H4 (cell line): Measurements from ENCODE around the gene SLC8A3. TPM values are rescaled to one million over a fixed set of nuclear protein-coding genes. Genes with fewer than 3 reads are reported as not detected.

Experiments used
- DNase-seq: peaks from one replicate; pipeline ENCODE4 v3.0.0-alpha.2; 2015; ENCODE audit warnings: low spot score
- total RNA-seq: library from RNA; depleted of rRNA; stranded (reverse); fragments of >200 nt; shearing (Covaris generic); gene quantifications from 2 replicates; pipeline ENCODE4 v1.2.3, GENCODE V29; 2014

The SLC8A3 gene
- total RNA-seq, 1 experiment from 2014 or later, result not detected

DNA sequence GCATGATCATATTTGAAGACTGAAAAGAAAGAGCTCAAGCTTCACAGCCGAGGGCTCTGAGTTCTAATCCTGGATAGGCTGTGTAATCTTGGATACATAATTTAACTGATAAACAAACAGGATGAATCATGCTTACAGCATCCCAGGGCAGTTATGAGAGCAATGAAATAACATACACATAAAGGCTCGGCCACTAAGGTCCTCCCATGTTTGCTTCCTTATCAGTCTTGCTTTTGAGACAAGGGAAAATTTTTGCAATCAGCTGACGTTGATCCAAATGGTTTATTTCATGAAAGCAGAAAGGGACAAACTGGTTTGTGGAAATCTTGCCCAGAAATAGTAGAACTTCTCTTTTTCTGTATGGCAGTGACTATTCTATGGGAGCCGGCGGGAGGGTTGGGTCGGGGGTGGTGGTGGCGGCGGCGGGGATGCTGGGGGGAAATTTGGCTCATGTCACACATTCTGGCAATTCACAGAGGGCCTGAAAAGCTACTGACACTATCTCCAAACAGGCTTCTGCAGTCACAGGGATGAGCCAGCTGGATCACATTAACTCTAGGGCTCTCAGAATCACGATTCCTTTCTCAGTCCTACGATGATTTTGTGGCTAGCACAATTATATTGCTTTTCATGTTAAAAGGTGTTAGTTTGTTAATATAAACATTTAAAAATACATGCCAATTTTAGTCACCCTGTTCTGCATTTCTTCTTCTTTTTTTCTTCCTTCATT is 124.5 kb downstream of the SLC8A3 start:
- no peak for DNase-seq

DNA sequence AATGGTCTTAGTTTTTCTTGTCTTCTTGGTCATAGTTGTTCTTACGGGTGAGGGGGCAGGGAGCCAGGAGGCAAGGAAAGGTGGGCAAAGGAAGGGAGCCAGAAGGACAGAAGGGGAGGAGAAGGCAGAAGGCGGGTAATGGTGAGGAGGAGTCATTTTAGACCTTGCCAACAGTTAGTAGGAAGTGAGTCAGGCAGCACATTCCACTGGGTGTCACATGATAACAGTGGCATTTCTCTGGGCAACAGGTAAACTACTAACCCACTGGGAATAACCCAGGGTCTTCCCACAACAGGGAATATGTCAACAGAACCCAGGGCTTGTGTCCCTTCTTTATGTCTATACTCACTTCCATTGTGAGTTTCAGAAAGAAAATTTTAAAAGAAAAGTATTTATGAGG is 127.6 kb downstream of the SLC8A3 start:
- peak; percentile 13 for DNase-seq

- DNase-seq, result no peak
Measured at GRCh38 chr14:70059545-70059944, 129.2 kb downstream of the SLC8A3 start.

DNA sequence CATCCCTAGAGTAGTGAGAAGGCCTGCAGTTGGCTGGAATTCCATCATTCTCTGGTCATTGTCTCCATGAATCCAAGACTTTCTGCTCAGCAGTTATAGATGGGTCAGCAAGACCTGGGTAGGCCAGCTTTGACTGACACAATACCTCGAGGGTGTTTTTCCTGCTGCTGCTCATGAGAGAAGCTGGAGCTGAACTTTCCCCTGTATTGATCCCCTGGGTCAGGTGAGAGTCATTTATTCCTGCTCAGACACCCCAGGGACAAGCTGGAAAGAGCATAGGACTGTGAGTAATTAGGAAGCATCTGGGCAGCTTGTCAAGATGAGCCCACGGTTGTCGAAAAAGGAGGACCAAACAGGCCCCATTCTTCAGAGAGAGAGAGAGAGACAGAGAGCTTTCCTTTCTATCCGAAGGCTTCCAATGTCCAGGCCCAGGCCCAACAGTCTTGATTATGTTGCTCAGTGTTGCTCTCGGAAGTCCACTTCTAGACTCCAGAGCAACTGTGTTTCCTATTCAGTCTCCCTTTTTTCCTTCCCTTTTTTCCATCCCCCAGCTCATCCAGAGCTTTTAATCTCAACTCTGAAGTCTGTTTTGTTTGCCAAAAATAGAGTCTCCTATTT is 131.1 kb downstream of the SLC8A3 start:
- no peak for DNase-seq

DNA sequence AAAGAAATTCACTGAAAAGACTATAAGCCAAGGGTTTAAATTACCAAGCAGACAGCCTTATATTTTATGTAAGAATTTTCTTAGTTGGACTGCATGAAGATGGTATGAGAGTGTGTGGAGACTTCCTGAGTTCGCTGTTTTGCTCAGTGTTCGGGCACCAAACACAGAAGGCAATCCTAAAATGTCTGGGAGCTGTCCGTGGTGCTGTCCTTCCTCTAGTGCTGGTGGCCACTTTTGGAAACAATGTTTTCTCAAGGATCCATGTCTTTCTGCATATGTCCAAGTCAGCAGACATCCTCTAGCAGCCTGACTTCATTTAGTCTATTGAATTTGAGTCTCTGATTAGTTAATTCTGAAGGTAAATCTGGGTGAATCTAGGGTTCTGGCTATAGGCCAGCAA is 135.8 kb downstream of the SLC8A3 start:
- DNase-seq, result no peak

DNA sequence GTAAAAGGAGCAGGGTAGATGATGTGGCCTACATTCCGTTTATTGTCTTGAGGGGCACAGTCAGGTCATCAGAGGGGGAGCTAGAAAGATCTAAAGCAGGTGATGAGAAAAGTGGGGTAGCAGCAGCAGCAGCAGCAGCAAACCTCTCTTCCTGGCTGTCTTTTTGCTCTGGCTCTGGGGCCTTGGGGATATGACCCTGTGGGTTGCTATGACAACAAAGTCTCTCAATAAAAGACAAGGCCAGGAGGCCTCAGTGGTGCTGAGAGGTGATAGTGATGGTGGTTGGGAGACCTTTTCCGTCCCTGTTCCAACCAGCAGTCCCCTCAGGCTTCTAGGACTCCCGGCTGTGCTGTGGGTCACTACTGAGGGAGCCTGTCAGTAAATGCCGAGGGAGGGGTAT is 138.6 kb downstream of the SLC8A3 start:
- DNase-seq, result no peak

GRCh38 chr14:70049605-70050004 is 139.1 kb downstream of the SLC8A3 start:
- DNase-seq, result no peak

DNA sequence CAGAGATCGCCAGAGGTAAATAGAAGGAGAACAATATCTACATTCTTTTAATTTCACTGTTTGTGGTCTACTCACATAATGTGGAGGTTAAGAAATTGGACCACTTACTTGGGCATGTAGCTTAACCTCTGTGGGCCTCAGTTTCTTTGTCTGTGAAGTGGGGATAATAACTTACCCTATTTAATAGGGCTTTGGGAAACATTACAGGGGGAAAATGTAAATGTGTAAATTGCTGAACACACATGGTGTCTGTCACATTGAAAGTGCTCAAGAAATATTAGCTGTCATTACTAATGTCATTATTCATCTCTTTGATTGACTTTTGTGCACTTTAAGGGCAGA is 140.5 kb downstream of the SLC8A3 start:
- no peak for DNase-seq

DNA sequence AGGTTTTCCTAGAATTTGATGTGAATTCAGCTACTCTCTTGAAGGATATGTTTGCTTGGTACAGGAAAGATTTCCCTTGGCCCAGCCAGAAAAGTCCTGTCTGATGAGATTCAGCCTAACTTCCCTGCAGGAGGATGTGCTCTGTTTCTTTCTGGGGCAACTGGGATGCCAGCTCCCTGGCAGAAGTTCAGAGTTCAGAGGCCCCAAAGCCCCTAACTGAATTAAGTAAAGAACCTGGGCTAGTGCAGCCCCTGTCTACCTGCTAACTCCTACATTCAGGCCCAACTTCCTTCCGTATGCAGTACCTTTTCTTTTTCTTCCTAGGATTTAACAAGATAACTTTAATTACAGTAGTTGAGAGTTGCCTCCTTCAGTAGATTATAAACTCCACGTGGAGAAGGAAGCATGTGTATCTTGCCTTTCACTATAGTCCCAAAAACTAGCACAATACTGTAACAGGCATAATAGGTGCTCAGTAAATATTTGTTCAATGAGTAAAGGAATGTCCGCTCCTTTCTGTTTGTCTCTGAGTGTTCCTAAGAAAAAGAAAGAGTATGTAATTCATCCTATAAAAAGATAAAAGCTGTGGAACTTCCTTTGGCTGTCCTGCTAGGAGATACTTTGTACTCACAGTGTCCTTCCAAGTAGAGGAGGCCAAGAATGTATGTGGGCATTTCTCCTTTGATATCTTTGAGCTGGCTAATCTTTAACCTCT is 141.0 kb downstream of the SLC8A3 start:
- DNase-seq, result no peak

DNA sequence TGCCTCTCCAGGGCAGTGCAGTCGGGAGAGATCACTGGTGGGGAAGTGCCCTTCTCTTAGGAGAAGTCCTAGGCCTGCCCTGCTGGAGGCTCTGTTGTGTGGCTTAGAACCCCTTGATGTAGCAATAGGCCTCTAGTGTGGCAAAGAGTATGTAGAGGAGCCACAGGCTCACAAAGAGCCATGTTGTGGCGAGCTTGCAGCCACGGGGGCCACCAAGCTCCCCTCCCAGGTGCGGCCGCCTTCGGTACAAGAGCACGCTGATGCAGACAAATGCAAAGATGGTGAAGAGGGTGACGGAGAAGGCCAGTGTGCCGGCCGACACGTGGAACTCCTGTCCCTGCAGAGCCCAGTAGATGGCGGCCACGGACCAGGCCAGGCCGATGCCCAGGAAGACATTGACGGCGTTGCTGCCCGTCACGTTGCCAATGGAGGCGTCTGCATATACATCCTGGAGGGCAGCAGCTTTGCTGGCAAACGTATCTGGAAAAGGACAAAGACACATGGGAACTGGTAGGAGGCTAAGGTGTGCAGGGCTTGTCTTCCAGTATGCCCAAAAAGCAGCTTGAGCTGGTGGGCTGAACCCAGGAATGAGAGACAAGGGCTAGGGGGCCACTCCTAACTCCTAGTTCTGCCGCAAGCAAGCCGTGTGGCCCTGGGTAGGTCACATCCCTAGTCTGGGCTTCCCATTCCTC is 142.8 kb downstream of the SLC8A3 start:
- peak; percentile 48 for DNase-seq

DNA sequence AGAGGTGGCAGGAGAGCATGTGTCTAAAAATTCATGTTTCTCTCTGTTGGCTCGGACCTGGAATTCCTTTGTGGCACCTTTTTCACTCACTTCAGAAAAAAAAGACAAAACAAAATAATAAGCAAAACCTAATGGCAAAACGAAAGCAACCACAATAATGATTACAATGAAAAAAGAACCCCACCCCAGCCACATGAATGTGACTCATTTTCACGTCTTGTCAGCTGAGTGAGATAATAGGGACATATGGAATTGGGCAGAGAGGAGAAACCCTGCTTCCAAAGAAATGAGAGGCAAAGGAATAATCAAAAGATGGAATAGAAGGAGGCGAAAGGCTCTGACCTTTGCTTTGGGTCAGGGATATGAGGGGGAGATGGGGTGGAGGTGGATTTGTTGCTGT is 143.4 kb downstream of the SLC8A3 start:
- no peak for DNase-seq

DNA sequence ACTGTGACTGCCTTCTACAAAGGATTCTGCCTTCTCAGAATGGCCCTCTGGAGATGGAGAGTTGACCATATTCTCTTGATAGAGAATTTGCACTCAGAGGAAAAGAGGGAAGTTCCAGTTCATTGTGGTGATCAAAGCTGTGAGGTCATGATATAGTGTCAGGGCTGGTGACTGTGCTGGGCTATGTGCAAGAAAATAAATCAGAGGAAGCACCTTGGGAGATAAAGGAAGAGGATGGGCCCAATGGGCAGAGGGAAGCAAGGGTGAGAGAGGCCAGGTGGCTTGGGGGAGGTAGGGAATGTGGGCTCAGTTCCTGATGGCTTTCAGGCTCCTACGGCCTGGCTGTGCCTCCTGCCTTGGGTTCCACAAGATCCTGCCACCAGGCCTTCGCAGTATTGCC is 145.8 kb downstream of the SLC8A3 start:
- DNase-seq, result no peak

GRCh38 chr14:70036665-70037064 is 152.1 kb downstream of the SLC8A3 start:
- no peak for DNase-seq

DNA sequence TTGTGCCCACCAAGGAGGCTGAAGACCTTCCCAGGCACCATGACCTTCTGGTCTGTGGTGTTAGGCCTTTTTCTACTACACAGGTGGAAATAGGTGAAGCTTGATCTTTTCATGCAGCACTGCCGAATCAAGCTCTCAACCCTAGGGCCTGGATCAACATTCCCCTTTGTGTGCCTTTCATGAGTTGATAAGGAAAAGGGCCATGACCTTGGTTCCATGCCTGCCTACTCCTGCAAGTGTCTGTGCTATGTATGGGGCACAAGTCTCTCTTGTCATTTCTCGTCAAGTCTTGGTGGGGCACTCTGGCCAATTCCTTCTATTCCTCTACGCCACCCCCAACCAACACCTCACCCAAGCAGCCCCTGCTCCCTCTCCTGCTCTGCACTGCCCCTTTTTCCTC is 154.5 kb downstream of the SLC8A3 start:
- no peak for DNase-seq

DNA sequence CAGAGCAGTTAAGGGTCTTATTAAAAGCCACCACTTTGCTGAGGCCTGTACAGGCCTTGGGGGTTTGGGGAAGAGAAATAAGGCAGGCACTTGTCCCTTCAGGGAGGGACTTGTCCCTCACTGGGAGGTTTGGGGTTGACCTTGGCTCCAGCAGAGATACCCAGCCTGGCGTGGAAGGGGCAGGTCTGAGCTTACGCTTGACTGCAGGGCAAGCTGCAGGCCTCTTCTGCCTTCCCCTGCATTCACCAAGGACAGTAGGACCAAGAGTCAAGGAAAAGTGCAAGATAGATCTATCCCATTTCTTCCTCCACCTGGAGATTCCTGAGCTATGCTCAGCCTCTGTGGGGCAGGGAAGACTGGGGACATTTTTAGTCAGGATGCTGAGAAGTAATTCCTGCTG is 155.2 kb downstream of the SLC8A3 start:
- DNase-seq, result no peak

GRCh38 chr14:70033116-70033515 is 155.6 kb downstream of the SLC8A3 start:
- DNase-seq, result no peak

DNA sequence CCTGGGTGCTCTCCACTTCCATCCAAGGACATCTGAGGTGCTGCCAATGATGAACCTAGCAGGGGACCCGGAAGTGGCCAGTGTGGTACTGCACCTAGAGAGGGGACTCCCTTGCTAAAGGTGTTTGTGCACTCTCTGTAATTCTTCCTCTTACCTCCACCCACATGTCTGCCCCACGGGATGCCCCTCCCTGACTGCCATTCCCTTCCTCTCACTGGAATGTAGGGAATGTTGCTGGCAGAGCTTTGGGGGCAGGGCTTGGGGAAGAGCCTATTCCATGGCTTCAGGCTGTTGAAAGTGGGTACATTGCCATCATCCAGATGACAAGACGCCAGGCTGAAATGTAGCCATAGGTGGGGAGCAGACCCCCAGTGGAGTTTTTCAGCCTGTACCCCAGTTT is 156.3 kb downstream of the SLC8A3 start:
- peak; percentile 26 for DNase-seq

- no peak for DNase-seq
Measured at GRCh38 chr14:70032016-70032415, 156.7 kb downstream of the SLC8A3 start.

DNA sequence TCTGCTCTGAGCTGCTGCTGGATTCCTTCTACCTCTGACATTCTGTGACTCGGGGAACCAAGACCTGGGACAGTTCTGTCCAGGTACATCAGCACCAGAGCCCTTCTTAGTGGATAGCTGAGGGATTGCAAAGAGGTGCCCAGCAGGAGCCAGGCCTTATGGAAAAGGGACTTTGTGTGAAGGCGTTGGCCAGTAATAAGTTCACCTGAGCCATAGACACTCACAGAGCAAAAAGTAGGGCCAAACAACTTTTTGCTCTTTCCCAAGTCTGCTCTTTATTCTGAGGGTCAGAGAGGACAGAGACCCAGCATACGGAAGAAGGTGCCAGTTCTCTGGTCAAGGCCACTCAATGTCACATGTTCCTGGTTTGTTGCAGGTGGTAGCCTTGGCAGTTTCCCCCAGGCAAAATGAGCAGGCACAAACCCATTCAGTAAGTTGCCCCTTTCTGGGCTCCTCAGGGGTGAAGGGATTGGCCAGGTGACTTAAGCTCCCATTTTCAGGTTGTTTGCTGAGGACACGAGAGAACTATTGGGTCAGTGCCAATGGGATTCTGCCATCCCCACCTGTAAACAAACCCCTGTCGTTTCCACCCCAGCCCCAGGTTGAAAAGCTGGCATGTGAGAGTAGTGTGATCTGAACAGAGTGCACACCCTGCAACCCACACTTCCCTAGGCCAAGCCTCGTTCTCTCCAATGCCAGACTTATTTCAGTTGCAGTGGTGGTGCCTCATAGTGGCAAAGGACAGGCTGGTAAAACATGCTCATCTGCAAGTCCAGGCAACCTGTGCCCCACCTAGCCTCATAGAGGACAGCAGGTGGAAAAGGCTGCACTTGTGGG is 159.2 kb downstream of the SLC8A3 start:
- DNase-seq, result no peak

DNA sequence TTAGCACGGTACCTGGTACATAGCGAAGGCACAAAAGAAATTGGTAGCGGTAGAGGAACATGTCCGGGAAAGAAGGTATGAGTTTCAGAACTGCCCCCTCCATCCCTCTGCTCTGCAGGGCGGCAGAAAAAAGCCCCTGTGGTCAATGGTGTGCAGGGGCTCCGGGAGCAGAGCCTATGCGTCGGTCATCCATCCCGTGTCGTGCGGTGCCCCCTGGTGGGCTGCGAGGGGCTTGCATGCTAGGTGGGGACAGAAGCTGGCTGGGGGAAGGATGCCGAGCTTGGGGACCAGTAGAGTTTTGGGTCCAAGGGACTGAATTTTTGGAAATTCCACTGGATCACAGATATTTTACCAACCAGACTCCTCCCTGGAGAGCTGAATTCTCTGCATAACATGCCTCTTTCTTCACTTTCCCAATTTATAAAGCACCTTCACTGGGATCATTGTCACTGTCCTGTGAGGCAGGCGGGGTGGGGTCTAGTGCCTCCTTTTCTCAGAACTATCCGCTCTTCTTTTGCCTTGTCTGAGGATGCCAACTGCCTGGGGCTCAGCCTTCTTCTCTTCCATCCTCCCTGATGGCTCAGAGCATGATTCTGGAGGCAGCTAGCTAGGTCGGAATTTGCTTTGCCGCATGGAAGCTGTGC is 160.8 kb downstream of the SLC8A3 start:
- peak; percentile 44 for DNase-seq

- no peak for DNase-seq
Measured at GRCh38 chr14:70023871-70024270, 164.9 kb downstream of the SLC8A3 start.
